Lung (tissue), 12 donors: ENCODE data around the gene SUSD4. TPM values are rescaled to one million over a fixed set of nuclear protein-coding genes. Genes with fewer than 3 reads are reported as not detected.

Experiments used
- ATAC-seq: fragments of 200-7000 bp; cut with Tn5 transposase; one replicate; pipeline ENCODE4 v1.9.1; 2020; ENCODE audit warnings: moderate number of reproducible peaks; ENCODE audit not compliant: insufficient read depth, low FRiP score
- DNase-seq, 3 donors: peaks; one replicate each; pipeline ENCODE4 v3.0.0-alpha.2; 2013 to 2017
- H3K27ac ChIP-seq, 2 donors: one replicate each; pipeline ENCODE4 v1.5.1; 2013; ENCODE audit warnings: mild to moderate bottlenecking in 2 of 2, moderate library complexity in 2 of 2, control low read depth in 1 of 2, inconsistent platforms in 1 of 2, low read depth in 1 of 2, low read length in 1 of 2
- H3K27me3 ChIP-seq, 3 donors: one replicate each; pipeline ENCODE4 v1.5.1; 2013; ENCODE audit warnings: low read length in 2 of 3; ENCODE audit not compliant: control insufficient read depth in 3 of 3, insufficient read depth in 3 of 3
- H3K36me3 ChIP-seq, 4 donors: one replicate each; pipeline ENCODE4 v1.5.1; 2013; ENCODE audit warnings: low read length in 4 of 4, mild to moderate bottlenecking in 1 of 4, moderate library complexity in 1 of 4; ENCODE audit not compliant: control insufficient read depth in 4 of 4, insufficient read depth in 4 of 4
- H3K4me1 ChIP-seq, 5 donors: one replicate each; pipeline ENCODE4 v1.5.1; 2013; ENCODE audit warnings: low read length in 5 of 5, mild to moderate bottlenecking in 2 of 5, moderate library complexity in 1 of 5; ENCODE audit not compliant: control insufficient read depth in 5 of 5, insufficient read depth in 5 of 5
- H3K4me3 ChIP-seq: one replicate; pipeline ENCODE4 v1.5.1; 2013; ENCODE audit warnings: mild to moderate bottlenecking, control low read depth, moderate library complexity
- H3K9ac ChIP-seq, 2 donors: one replicate each; pipeline ENCODE4 v1.5.1; 2013; ENCODE audit warnings: low read length in 2 of 2, control low read depth in 1 of 2; ENCODE audit not compliant: insufficient read depth in 1 of 2
- H3K9me3 ChIP-seq, 4 donors: one replicate each; pipeline ENCODE4 v1.5.1; 2013; ENCODE audit warnings: low read length in 3 of 4, mild to moderate bottlenecking in 1 of 4, moderate library complexity in 1 of 4; ENCODE audit not compliant: control insufficient read depth in 4 of 4, insufficient read depth in 3 of 4
- WGBS, 2 donors: extraction: QIAGEN DNeasy Blood & Tissue Kit; methylation state at CpG; one replicate each; pipeline ENCODE4 v1.1.7; 2013; 5-methylcytosine and 5-hydroxymethylcytosine counted together
- polyA plus RNA-seq, 2 donors: library from polyadenylated mRNA; stranded (reverse); fragments of 200-250 nt; gene quantifications; one replicate each; pipeline ENCODE4 v1.2.1, GENCODE V29; 2013
- total RNA-seq, 2 donors: library from RNA; depleted of rRNA in 1 of 2; stranded (reverse); fragments of >200 nt in 1 of 2; gene quantifications; one replicate each; pipeline ENCODE4 v1.2.1, GENCODE V29; 2014 to 2021
- TF ChIP-seq, protein P1 (sequence below): IDR thresholded peaks from 2 replicates; pipeline ENCODE4 v1.5.1; 2012; ENCODE audit warnings: mild to moderate bottlenecking; ENCODE audit errors: control extremely low read depth, extremely low read depth
- donor health status: control.
- donor health status: control.
- donor health status: Bipolar disorder and iron deficiency.
- donor health status: healthy.
- donor health status: DM: yes; HTN: yes; CAD: no.

The SUSD4 gene
- total and polyA plus RNA-seq, 4 donors = 2.8 to 17.0 (median 4.9) TPM

DNA sequence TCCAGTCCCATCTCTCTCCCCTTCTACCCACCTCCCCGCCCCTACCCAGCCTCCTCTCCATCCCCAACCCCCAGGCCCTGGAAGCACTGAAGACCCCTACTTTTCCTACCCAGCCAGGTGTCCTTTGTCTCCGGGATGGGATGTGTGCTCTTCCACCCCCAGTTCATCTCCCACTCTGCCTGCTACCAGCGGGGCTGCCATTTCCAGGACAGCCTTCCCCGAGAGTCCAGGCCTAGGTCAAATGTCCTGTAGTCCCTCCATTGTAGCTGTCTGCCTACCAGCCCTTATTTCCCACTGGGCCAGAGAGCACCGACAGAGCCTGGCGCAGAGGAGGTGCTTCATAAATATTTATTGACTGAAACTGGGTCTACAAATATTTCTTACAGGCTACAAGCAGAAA lies 148.9 kb downstream of the SUSD4 start:
- DNase-seq (no peak), ATAC-seq (no peak)
- Histone ChIP-seq H3K4me3 (no peak overlapping the region), H3K27me3 (no peaks in the 10 kb centered on the region), H3K9ac (no peak overlapping the region), H3K36me3 (no peaks in the 10 kb centered on the region), H3K27ac (no peak overlapping the region), H3K9me3 (peaks cover 0 to 9% (median 0%) of the 10 kb centered on the region in 4 donors), H3K4me1 (peaks cover 0 to 13% (median 0%) of the 10 kb centered on the region in 5 donors)
- 92 to 99% methylated on average over 6 of the region's 6 CpGs for WGBS, 2 donors
- TF ChIP-seq, protein P1, sequence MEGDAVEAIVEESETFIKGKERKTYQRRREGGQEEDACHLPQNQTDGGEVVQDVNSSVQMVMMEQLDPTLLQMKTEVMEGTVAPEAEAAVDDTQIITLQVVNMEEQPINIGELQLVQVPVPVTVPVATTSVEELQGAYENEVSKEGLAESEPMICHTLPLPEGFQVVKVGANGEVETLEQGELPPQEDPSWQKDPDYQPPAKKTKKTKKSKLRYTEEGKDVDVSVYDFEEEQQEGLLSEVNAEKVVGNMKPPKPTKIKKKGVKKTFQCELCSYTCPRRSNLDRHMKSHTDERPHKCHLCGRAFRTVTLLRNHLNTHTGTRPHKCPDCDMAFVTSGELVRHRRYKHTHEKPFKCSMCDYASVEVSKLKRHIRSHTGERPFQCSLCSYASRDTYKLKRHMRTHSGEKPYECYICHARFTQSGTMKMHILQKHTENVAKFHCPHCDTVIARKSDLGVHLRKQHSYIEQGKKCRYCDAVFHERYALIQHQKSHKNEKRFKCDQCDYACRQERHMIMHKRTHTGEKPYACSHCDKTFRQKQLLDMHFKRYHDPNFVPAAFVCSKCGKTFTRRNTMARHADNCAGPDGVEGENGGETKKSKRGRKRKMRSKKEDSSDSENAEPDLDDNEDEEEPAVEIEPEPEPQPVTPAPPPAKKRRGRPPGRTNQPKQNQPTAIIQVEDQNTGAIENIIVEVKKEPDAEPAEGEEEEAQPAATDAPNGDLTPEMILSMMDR = no peak

DNA sequence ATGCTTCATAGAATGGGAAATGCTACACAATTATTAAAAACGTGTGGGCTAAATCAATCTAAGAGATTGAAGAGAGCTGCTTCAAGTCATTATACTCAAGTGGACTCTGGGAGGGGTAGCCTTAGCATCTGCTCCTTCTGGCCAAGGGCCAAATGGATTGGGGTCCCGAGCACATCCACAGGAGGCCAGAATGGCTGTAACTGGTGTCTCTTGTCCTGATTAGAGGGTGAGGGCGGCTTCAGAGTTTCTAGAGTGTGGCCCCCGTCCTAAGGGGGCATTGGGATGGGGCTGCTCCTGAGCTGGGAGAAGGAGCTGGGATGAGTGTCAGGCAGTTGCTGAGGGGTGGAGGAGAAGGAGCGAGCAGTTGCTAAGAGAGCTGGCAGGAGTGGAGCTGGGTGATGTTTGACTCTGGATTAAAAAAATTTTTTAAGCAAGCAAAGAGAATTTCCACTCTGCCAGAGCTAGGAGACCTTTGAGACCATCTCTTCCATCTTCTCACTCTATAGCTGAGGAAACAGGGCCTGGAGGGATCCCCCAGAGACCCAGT lies 149.6 kb downstream of the SUSD4 start:
- 82 to 83% methylated on average over 5 of the region's 5 CpGs for whole genome bisulfite sequencing, 2 donors
- ATAC-seq (no peak), DNase-seq (no peak)
- Histone ChIP-seq H3K27ac (no peak overlapping the region), H3K4me1 (peaks cover 0 to 13% (median 0%) of the 10 kb centered on the region in 5 donors), H3K9ac (no peak overlapping the region), H3K27me3 (no peaks in the 10 kb centered on the region), H3K4me3 (no peak overlapping the region), H3K36me3 (no peaks in the 10 kb centered on the region), H3K9me3 (peaks cover 0 to 7% (median 0%) of the 10 kb centered on the region in 4 donors)
- TF ChIP-seq, protein P1 = no peak

- Histone ChIP-seq H3K27ac (no peak overlapping the region), H3K9me3 (no peaks in the 10 kb centered on the region), H3K4me1 (peaks cover 0 to 13% (median 0%) of the 10 kb centered on the region in 5 donors), H3K9ac (no peak overlapping the region), H3K27me3 (no peaks in the 10 kb centered on the region), H3K36me3 (no peaks in the 10 kb centered on the region), H3K4me3 (no peak overlapping the region)
- WGBS, 2 donors = 76 to 85% methylated on average over 3 of the region's 3 CpGs
- no peak for ATAC-seq
- TF ChIP-seq, protein P1 = no peak
- no peak for DNase-seq
Observed at GRCh38 chr1:223212441-223212840, 151.5 kb downstream of the SUSD4 start.
